ENCODE data around the gene ZSCAN9. TPM values are rescaled to one million over a fixed set of nuclear protein-coding genes. Genes with fewer than 3 reads are reported as not detected.

The ZSCAN9 gene
- total and polyA plus RNA-seq, 9 of the 15 experiments (the other 6 are each of a cell fraction or from before 2014, with no cell fraction given), result 18.8 to 48.9 (median 28.7) TPM

DNA sequence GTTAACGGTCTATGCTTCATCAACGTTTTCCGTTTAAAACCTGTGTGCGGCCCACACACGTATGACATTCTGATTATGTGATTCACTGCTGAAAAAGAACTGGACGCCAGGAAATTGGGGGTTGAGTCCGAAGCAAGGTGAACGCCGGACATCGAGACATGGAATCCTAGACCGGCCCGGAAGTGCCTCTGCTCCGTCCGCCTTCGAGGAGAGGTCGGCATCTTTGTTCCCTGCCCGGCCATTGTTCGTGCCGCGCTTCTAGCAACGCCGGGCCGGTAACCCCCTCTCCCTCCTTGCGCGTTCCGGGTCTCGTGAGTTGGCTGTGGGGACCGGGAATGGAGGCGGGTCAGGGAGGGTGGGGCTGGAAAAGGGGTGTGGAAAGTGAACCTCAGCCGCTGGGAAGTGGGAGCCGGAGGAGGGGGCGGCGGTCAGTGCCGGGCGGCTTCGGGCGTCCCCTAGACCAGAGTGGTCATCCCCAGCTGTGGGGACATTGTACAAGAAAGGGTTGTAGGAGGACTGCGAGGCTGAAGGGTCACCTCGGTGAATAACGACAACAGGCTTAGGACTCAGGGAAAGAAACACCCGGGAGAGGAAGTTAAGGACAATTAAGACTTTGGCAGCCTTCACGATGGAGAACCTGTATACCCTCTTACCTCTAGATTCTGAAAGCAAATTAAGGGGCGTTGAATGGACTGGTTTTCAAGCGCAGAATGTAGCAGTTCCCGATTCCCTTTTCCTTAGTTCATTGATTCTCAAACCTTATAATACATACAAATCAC, at the start of gene ZSCAN9 (continued):
- TF ChIP-seq, protein P1, sequence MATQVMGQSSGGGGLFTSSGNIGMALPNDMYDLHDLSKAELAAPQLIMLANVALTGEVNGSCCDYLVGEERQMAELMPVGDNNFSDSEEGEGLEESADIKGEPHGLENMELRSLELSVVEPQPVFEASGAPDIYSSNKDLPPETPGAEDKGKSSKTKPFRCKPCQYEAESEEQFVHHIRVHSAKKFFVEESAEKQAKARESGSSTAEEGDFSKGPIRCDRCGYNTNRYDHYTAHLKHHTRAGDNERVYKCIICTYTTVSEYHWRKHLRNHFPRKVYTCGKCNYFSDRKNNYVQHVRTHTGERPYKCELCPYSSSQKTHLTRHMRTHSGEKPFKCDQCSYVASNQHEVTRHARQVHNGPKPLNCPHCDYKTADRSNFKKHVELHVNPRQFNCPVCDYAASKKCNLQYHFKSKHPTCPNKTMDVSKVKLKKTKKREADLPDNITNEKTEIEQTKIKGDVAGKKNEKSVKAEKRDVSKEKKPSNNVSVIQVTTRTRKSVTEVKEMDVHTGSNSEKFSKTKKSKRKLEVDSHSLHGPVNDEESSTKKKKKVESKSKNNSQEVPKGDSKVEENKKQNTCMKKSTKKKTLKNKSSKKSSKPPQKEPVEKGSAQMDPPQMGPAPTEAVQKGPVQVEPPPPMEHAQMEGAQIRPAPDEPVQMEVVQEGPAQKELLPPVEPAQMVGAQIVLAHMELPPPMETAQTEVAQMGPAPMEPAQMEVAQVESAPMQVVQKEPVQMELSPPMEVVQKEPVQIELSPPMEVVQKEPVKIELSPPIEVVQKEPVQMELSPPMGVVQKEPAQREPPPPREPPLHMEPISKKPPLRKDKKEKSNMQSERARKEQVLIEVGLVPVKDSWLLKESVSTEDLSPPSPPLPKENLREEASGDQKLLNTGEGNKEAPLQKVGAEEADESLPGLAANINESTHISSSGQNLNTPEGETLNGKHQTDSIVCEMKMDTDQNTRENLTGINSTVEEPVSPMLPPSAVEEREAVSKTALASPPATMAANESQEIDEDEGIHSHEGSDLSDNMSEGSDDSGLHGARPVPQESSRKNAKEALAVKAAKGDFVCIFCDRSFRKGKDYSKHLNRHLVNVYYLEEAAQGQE (IDR thresholded peaks at IDR 0.05; ENCODE audit: borderline replicate concordance), result peak; percentile 32; the same call in 1 of the 2 replicates
- TF ChIP-seq, protein P1 (CRISPR knock-in tag; IDR thresholded peaks at IDR 0.05; ENCODE audit: low read depth), result no peak
- TF ChIP-seq GABPB1 (CRISPR knock-in tag; IDR thresholded peaks at IDR 0.05), result peak; percentile 99
- TF ChIP-seq KDM1A (IDR thresholded peaks at IDR 0.05), result no peak; a peak in 1 of 4 replicates
- no peak for TF ChIP-seq FIP1L1 (IDR thresholded peaks at IDR 0.05; ENCODE audit: low read depth, low read length, poor library complexity, severe bottlenecking)
- TF ChIP-seq TRIM24 (IDR thresholded peaks at IDR 0.05), result peak in 1 of 2 experiments; percentile 96; a peak in 2 of 4 replicates
- TF ChIP-seq, protein P2, sequence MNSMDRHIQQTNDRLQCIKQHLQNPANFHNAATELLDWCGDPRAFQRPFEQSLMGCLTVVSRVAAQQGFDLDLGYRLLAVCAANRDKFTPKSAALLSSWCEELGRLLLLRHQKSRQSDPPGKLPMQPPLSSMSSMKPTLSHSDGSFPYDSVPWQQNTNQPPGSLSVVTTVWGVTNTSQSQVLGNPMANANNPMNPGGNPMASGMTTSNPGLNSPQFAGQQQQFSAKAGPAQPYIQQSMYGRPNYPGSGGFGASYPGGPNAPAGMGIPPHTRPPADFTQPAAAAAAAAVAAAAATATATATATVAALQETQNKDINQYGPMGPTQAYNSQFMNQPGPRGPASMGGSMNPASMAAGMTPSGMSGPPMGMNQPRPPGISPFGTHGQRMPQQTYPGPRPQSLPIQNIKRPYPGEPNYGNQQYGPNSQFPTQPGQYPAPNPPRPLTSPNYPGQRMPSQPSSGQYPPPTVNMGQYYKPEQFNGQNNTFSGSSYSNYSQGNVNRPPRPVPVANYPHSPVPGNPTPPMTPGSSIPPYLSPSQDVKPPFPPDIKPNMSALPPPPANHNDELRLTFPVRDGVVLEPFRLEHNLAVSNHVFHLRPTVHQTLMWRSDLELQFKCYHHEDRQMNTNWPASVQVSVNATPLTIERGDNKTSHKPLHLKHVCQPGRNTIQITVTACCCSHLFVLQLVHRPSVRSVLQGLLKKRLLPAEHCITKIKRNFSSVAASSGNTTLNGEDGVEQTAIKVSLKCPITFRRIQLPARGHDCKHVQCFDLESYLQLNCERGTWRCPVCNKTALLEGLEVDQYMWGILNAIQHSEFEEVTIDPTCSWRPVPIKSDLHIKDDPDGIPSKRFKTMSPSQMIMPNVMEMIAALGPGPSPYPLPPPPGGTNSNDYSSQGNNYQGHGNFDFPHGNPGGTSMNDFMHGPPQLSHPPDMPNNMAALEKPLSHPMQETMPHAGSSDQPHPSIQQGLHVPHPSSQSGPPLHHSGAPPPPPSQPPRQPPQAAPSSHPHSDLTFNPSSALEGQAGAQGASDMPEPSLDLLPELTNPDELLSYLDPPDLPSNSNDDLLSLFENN (IDR thresholded peaks at IDR 0.05; ENCODE audit: low read depth in 2 of 2, low read length in 2 of 2), result peak in 1 of 2 experiments; percentile 49; a peak in 1 of 4 replicates
- TF ChIP-seq MAZ (CRISPR knock-in tag; conservative IDR thresholded peaks at IDR 0.05 in 1 of 2, IDR thresholded peaks at IDR 0.05 in 1 of 2), result peak; percentile 87 to 93
- TF ChIP-seq RAD51 (IDR thresholded peaks at IDR 0.05; ENCODE audit: borderline replicate concordance, low read depth), result peak; percentile 17; the same call in 1 of the 2 replicates
- TF ChIP-seq, protein P3, sequence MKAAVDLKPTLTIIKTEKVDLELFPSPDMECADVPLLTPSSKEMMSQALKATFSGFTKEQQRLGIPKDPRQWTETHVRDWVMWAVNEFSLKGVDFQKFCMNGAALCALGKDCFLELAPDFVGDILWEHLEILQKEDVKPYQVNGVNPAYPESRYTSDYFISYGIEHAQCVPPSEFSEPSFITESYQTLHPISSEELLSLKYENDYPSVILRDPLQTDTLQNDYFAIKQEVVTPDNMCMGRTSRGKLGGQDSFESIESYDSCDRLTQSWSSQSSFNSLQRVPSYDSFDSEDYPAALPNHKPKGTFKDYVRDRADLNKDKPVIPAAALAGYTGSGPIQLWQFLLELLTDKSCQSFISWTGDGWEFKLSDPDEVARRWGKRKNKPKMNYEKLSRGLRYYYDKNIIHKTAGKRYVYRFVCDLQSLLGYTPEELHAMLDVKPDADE (conservative IDR thresholded peaks at IDR 0.05; ENCODE audit: control insufficient read depth, low read depth, low read length), result peak; percentile 89; the same call in 1 of the 2 replicates
- TF ChIP-seq, protein P4, sequence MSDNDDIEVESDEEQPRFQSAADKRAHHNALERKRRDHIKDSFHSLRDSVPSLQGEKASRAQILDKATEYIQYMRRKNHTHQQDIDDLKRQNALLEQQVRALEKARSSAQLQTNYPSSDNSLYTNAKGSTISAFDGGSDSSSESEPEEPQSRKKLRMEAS (CRISPR knock-in tag; IDR thresholded peaks at IDR 0.05), result peak; percentile 68
- TF ChIP-seq ZNF140 (CRISPR knock-in tag; IDR thresholded peaks at IDR 0.05), result no peak
- no peak for TF ChIP-seq E2F3 (CRISPR knock-in tag; IDR thresholded peaks at IDR 0.05)
- TF ChIP-seq LEF1 (IDR thresholded peaks at IDR 0.05), result peak; percentile 71

Data from K562 (cell line).